SK-N-SH treated with all-trans-retinoic acid at 6 μM for 48 hours (cell line): ENCODE data around the gene TMEM156.

Experiments
- BACH2 ChIP-seq: fragments of 250-450 bp; sonication (Bioruptor Pico); IDR thresholded peaks from 2 replicates; pipeline ENCODE4 v1.9.0; 2021; ENCODE audit warnings: mild to moderate bottlenecking, borderline replicate concordance
- GLIS3 ChIP-seq: fragments of 250-450 bp; sonication (Bioruptor Pico); IDR thresholded peaks from 2 replicates; pipeline ENCODE4 v1.5.0; 2020; ENCODE audit warnings: mild to moderate bottlenecking, moderate library complexity
- ZNF8 ChIP-seq: fragments of 450-650 bp; formaldehyde crosslinking; IDR thresholded peaks from 2 replicates; pipeline ENCODE4 v1.5.0; 2020; ENCODE audit warnings: mild to moderate bottlenecking, moderate library complexity

- no peak for TF ChIP-seq ZNF8 (CRISPR knock-in tag)
- TF ChIP-seq GLIS3 (CRISPR knock-in tag): no peak
- no peak for TF ChIP-seq BACH2
Measured at GRCh38 chr4:38951598-38951997, 80.6 kb downstream of the TMEM156 start.
